GM12874 (cell line): ENCODE data around the gene FBXO38.
A peak's percentile ranks its signal among the peaks of the same experiment; 100 is the strongest.

ENCODE experiments used
- CTCF ChIP-seq: IDR thresholded peaks from 2 replicates; pipeline ENCODE4 v1.5.1; 2011; ENCODE audit warnings: low read depth, mild to moderate bottlenecking, control low read depth, low read length, moderate library complexity; ENCODE audit not compliant: insufficient read depth

The FBXO38 gene

GRCh38 chr5:148477429-148477828 lies 93.7 kb downstream of the FBXO38 start:
- TF ChIP-seq CTCF: no peak

GRCh38 chr5:148482196-148482595 lies 98.4 kb downstream of the FBXO38 start:
- no peak for TF ChIP-seq CTCF

GRCh38 chr5:148482697-148483462 lies 99.1 kb downstream of the FBXO38 start:
- peak; percentile 91 for TF ChIP-seq CTCF

- TF ChIP-seq CTCF: no peak
These were observed 100.0 kb downstream of the FBXO38 start for GRCh38 chr5:148483750-148484149.

- TF ChIP-seq CTCF: no peak
These were observed 100.9 kb downstream of the FBXO38 start for GRCh38 chr5:148484651-148485050.

- no peak for TF ChIP-seq CTCF
These were observed 102.7 kb downstream of the FBXO38 start for GRCh38 chr5:148486456-148486855.

- no peak for TF ChIP-seq CTCF
These were observed 105.0 kb downstream of the FBXO38 start for GRCh38 chr5:148488757-148489156.
